Measurements from ENCODE around the gene PSMC4.

The PSMC4 gene

DNA sequence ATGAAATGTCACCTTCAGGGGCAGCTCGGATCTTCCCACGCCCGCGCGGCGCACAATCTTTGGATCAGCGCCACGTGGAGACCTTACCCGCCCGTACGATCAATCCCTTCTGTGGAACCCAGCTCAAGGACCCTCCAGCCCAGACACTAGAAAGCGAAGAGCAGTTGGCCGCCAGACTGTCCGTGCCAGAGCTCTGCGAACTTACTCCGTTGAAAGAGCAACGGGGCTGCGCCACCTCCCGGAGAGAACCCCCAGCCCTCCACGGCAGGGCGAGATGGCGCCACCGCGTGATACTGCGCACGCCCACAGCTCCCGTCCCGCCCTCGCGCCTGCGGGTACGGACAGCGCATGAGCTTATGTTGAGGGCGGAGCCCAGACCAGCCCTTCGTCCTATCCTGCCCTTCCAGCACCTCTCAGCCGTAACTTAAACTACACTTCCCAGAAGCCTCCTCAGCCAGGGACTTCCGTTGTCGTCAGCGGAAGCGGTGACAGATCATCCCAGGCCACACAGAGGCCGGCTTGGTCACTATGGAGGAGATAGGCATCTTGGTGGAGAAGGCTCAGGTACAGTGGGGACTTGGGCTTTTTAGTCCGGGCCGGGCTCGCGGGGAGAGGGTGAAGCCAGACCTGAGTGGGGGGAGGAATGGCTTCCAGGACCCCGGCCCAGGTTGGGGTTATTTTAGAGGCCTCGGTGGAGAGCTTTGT lies at the start of gene PSMC4:
TSS of gene PSMC4 (plus strand) at position 491 of the 705 bp plus-strand sequence. CDS start at position 529, 38 bp downstream.
- peak; percentile 98 for DNase-seq

DNA sequence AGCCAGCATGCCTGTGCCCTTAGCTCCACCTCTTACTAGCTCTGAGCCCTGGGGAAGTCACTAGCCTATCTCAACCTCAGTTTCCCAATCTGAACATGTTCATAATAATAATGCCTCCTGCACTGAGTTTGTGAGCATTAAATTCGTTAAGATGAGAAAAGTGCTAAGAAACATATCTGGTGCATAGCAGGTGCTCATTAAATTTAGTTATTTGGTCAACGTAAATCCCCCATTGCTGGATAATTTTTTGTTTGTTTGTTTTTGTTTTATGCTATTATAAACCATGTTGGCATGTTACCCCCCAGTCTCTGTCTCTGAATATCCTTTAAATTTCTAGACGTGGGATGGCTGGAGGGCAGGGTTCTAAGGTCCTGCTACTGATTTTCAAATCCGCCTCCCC lies 47.1 kb upstream of the PSMC4 start:
- no peak for DNase-seq

DNA sequence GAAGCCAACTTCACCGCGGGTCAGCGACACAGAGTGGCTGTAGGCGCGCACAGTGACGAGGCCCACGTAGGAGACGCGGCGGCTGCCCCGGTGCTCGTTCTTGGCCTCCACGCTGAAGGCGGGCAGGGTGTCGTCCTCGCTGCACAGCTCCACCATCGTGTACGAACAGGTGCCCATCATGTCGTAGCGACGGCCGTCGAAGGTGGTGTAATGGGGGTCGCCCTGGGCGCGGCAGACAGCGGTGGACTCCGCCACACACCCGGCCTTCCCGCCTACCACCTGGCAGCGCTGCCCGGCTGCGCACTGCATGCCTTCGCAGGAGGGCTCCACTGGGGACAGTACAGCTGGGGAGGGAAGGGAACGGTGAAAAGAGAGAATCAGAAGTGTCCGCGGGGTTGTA lies 46.6 kb upstream of the PSMC4 start:
- no peak for DNase-seq

DNA sequence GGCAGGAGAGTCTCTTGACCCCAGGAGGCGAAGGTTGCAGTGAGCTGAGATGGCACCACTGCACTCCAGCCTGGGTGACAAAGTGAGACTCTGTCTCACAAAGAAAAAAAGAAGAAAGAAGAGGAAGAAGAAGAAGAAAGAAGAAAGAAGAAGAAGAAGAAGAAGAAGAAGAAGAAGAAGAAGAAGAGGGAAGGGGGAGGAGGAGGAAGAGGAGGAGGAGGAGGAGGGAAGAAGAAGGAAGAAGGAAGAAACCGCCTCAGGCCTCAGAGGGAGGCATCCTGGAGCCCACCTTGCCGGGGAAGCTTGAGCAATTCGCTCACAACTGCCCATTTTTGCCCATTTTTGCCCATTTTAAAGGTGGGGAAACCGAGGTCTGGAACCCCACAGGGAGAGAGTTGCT lies 46.0 kb upstream of the PSMC4 start:
- no peak for DNase-seq

DNA sequence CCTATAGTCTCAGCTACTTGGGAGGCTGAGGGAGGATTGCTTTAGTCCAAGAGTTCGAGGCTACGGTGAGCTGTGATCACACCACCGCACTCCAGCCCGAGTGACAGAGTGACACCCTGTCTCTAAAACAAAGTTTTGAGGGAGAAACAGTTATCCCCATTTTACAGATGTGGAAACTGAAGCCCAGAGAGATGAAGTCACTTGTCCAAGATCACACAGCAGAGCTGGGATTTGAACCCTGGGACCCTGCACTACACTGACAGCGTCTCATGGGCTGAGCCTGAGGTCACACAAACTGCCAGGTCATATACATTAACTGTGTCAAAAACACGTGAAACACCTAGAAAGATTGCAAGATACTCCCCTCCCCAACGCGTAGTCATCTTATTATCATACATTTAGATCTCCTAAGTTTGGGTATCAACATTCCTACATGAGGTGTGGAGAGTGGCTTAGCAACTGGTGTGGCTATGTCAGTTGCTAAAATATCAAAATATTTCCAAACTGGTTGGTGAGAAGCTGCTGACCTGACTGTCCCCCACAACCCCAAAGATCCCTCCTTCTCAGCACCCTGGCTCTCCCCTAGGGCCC lies 44.7 kb upstream of the PSMC4 start:
- DNase-seq = no peak

DNA sequence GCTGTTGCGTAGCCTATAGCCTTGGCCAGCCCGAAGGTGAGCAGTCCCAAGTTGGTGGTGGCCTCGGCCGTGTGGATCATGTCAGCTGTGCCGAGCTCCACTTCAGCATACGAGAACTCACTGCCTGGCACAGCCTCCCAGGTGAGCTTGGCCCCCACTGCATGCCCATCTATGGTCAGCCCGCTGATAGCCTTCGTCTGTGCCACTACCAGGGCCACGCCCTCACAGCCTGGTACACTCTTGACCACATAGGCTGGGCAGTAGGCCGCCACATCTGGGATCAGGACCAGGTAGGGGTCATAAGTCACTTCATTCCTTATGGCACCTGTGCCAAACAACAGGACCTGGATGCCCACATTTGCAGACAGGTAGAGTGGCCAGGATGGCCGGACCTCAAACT lies 43.9 kb upstream of the PSMC4 start:
- no peak for DNase-seq

DNA sequence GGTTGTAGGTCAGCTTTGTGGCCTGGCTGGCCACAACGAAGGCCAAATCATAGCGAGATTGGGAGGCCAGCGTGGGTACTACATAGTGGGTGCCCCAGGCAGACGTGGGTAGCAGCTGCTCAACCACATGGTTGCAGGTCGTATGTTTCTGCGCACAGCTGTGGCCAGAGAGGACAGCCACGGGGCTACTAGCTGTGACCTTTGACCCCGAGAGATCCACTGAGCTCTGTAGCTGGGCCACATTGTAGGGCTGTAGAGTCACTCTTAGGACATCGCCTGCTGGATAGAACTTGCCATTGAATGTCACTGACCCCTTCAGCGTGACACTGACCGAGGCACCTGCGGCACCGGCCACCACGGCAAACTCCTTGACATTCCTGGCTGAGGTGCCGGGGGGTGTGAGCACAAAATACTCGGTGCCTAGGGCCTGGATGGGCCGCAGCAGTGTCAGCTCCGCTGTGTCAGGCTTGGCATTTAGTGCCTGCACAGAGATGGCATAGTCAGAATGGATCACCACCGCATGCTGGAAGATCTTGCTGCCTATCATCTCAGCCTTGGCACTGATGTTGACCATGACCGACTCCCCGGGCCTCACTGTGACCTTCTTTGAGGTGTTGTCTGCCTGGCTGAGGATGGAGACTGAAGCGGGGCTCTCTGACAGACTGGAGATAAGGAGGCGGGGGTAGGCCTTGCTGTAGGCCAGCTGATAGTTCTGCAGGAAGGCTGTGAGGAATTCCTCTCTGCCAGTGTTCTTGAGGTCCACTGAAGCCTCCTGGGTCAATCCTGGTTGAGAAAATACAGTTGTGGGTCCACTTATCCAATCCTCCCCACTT lies 43.2 kb upstream of the PSMC4 start:
- DNase-seq = no peak

DNA sequence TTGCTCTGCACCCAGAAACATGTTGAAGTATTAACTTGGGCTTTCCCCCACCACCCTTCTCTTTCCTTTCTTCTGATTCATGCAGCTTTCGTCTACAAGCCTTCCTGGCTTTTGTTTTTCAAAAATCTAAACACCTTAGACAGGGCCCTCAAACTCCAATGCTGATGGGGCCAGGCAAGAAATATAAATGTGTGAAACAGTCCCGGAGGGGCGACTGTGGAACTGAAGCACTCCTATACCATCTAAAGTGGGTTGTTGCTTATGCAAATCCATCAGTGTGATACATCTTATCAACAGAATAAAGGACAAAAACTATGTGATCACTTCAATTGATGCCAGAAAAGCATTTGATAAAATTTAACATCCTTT lies 42.6 kb upstream of the PSMC4 start:
- DNase-seq = no peak

DNA sequence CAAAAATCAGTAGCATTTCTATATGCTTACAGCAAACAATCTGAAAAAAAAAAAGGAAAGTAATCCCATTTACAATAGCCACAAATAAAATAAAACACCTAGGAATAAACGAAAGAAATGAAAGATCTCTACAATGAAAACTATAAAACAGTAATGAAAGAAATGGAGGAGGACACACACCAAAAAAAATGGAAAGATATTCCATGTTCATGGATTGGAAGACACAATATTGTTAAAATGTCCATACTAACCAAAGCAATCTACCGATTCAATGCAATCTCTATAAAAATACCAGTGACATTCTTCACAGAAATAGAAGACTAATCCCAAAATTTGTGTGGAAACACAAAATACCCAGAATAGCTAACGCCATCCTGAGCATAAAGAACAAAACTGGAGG lies 41.2 kb upstream of the PSMC4 start:
- DNase-seq = no peak

DNA sequence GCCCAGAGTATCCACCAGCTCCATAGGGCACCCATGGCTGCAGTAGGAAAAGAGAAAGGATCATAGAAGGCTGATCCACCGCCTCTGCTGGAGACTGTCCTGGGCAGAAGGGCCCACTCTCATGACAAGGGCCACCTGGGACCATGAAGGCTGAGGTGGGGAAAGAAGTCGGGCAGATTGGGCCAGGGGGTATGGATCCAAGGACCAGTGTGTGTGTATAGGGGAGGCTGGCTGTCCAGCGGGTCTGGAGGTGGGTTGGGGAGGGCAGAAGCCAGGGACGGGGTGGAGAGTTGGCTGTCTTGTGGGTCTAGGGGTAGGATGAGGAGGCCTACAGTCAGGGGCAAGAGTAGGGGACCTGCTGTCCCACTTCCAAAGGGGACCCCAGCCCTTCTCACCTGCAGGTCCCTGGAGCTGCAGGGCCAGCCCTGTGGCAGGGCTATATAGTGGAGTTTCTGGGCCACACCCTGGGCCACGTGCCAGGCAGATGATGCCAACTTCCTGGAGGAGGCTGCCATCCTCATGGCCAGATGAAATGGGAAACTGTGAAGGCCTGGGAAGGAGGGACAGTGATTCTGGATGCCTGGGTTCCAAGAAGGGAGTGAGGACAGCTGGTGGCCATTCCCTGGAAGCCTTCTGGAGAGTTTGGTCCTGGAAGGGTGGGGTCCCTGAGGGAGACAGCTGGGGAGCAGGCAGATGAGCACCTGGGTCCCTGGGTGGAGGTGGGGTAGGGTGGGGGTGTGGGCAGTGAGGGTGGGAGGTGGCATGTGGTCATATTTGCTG lies 36.2 kb upstream of the PSMC4 start, which contains the start of gene FCGBP:
TSS of gene FCGBP (minus strand) at position 51 of the 780 bp plus-strand sequence.
- no peak for DNase-seq

DNA sequence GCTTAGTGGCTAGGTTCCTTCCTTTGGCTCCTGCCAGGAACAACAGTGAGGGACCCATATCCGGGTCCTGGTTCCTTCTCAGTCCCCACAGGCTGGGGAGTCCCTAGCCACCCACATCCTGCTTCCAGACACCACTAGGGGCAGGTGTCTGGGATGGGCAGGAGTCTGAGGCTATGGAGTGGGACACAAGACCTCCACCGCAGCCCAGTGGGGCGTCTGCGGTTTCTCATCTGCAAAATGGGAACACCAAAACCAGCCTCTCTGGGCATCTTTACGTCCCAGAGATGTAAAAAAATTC lies 35.7 kb upstream of the PSMC4 start:
- no peak for DNase-seq

DNA sequence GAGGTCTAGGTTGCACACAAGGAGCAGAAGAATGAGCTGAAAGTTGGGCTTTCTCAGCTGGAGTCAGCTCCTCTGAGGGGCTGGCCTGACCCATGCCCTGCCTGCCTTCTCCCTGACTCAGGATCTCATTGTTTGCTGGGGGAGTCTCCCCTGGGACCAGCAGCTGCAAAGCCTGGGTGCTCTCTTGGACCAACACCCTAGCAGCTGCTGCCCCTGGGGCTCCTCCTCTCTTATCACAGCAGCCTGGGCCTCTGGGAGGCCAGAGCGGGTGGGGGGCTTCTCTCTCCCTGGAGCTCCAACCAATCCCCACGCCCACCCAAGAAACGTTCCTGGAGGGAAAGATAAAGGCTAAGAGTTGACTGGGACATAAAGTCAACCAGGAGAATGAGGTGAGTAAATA lies 34.9 kb upstream of the PSMC4 start:
- DNase-seq = no peak

DNA sequence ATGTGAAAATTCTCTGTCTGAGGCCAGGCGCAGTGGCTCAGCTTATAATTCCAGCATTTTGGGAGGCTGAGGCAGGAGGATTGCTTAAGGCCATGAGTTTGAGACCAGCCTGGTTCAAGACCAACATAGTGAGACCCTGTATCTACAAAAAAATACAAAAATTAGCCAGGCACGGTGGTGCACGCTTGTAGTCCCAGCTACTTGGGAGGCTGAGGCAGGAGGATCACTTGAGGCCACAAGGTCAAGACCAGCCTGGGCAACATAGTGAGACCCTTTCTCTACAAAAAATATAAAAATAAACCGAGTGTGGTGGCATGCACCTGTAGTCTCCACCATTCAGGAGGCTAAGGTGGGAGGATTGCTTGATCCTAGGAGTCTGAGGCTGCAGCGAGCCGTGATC lies 34.3 kb upstream of the PSMC4 start:
- no peak for DNase-seq

DNA sequence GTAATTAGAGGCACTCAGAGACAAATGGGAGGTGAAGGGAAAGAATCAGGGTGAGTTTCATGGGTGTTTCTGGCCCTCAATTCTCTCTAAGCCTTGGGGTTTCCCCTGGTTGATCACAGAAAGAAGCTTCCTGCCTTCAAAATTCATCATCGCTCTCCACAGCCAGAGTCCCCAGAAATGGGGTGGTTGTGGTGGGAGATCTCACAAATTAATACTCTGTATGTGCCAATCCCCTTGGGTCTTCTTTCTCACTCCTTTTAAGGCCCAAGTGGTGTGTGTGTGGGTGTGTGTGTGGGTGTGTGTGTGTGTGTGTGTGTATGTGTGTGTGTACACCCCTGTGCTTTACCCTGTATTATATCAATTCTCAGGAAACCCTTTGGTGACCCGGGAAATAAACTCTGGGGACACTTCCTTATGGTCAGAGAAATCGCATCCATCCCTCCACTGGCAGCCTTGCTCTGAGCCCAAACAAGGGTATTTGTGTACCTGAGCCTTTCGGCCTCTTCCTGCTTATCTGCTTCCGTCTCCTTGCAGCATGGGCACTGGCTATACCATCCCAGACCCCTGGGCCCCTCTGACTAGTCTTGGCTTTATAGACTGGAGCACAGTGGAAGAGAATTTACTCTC lies 33.8 kb upstream of the PSMC4 start:
- DNase-seq = peak; percentile 20

DNA sequence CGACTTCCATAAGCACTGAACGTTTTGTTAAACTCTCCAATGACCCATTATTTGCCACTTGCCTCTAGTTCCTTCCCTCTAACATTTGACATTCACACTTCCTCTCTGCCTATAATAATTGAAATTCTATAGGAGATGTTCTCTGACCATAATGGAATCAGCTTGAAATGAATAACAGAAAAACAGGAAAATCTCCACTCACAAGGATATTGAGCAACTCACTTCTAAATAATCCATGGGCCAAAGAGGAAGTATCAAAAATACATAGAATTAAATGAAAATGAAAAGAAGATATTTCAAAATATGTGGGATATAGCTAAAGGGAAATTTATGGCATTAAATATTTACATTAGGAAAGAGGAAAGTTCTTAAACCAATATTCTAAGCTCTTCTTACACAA lies 33.2 kb upstream of the PSMC4 start:
- DNase-seq = no peak

DNA sequence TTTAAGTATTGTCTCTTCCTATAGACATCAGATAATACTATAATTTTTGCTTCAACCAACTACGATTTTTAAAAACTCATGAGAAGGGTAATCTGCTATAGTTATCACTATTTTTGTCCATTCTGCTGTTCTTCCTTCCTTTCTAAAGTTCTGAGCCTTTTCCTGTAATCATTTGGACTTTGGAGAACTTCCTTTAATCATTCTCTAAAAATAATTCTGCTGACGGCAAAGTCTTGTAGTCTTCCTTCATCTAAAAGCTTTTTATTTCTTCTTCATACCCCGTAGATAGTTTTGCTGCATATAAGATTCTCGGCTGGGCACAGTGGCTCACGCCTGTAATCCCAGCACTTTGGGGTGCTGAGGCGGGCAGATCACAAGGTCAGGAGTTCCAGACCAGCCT lies 31.4 kb upstream of the PSMC4 start:
- DNase-seq = no peak

DNA sequence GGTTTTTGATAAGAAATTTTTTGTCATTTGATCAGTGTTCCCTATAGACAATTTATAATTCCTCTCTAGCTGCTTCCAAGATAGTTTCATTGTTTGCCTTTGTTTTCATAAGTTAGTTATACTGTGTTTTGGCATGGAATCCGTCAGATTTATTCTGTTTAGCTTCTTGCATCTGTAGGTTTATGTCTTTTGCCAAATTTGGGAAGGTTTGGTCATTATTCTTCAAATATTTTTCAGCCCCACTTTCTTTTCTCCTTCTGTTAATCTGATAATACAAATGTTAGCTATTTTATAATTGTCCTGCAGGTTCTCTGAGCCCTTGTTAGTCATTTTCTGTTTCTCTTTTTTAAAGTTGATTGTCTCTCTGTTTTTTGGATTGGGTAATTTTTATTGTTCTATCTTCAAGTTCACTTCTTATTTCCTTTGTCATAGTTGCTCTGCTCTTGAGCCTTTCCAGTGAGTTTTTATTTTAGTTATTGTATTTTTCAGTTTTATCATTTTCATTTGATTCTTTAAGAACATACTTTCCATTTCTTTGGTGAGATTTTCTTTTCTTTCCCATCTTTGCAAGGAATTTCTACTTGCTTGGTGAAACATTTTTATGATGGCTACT lies 30.6 kb upstream of the PSMC4 start:
- DNase-seq = no peak

DNA sequence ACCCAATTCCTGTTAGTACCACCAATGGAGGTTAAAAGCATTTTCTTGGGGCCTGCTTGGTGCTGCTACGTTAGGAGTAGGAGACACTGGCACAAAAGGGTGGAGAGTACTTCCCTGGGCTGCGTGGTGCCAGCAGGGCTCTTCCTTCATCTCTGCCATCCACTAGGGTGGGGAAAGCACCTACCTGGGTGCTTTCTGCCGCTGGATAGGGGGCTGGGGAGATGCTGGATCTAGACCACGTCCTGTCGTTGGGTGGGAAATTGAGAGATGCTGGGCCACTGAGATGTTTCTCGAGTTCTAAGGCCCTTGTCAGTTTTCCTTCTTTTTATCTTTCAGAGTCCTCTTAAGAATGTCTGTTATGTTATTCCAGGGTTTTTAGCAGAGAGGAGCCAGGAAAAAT lies 29.8 kb upstream of the PSMC4 start:
- no peak for DNase-seq

DNA sequence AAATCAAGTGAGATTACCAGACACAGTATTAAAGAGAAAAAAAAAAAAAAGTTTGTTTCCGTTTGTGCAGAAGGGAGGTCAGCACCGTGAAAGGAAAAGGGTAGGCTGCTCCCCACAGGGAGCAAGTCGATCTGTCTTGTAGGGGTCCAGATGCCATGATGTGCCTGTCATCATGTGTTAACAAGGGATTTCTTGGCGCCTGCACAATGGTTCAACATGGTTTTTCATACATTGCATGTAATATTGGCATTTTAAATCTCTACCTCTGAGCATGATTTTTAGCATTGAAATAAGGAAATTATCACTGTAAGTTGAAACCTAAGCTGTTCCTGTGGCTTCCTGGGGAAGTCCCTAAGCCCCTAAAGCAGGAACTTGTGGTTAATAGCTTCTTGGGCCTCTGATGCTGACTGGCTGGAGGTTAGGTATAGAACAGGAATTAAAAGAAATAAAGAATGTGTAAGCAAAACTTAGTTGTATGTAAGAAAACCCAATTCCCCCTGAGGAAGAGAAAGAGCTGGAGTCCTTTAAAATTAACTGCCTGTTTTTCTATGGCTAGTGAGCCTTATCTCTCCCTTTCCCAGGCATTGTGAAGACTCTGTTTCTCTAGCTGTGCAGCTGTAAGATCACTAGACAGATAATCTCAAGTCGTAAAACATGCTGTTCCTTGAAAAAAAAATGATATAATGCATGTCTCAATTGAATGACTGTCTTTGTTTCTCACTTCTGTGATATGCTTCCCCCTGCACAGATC lies 29.2 kb upstream of the PSMC4 start:
- peak; percentile 24 for DNase-seq

DNA sequence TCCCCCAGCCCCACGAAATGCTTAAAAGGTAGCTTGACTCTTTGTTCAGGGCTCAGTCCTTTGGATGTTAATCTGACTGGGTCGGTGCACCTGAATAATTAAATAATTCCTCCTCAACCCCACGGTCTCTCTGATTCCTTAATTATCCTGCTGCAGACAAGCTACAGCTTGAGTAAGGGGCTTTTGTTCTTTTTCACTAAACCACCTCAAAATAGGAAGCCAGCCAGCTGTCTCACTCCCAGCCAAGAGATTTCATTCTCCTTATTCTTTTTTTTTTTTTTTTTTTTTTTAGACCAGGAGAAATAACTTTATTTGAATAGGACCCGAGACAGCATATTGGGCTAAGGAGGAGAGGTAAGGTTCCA lies 28.6 kb upstream of the PSMC4 start:
- no peak for DNase-seq

DNA sequence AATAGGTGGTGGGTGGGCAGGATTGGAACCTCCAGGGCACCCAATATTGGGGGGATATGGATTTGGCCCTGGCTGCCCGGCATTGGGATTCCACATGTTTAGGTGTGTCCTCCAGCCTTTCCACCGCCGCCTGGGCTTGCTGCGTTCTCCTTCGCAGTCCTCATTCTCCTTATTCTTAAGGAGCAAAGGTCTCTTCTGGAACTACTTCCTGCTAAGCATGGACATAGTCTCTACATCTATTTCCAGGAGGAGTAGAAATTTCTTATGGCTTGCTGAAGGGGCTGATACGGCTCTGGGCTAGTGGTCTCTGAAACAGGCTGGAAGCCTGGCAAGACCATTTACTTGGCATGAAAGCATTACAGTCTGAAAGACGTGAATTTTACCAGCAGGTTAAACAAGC lies 27.4 kb upstream of the PSMC4 start:
- no peak for DNase-seq

DNA sequence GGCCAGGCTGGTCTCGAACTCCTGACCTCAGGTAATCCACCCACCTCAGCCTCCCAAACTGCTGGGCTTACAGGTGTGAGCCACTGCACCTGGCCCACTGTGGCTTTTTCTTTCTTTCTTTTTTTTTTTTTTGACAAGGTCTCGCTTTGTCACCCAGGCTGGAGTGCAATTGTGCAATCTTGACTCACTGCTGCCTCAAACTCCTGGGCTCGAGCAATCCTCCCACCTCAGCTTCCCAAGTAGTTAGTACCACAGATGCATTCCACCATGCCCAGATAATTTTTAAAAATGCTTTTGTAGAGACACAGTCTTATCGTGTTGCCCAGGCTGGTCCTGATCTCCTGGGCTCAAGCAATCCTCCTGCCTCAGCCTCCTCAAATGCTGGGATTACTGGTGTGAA lies 24.4 kb upstream of the PSMC4 start:
- no peak for DNase-seq

Data from activated CD4-positive, alpha-beta T cell treated with anti-CD3 and anti-CD28 coated beads, Interleukin-2, amount 50 U/mL, for 1 hour (primary cell).